OCI-LY3 (cell line): Measurements from ENCODE around the gene YY2.

ENCODE experiments used
- CTCF ChIP-seq: fragments of 200-600, 300-600 bp; sonication (generic); IDR thresholded peaks from 2 replicates; pipeline ENCODE4 v1.5.1; 2014; ENCODE audit warnings: antibody characterized with exemption, low read length, low read depth
- EZH2phosphoT487 ChIP-seq: fragments of 200-600 bp; shearing (Covaris generic); IDR thresholded peaks from 2 replicates; pipeline ENCODE4 v1.6.1; 2018; ENCODE audit warnings: antibody characterized with exemption, mixed run types, low read depth

DNA sequence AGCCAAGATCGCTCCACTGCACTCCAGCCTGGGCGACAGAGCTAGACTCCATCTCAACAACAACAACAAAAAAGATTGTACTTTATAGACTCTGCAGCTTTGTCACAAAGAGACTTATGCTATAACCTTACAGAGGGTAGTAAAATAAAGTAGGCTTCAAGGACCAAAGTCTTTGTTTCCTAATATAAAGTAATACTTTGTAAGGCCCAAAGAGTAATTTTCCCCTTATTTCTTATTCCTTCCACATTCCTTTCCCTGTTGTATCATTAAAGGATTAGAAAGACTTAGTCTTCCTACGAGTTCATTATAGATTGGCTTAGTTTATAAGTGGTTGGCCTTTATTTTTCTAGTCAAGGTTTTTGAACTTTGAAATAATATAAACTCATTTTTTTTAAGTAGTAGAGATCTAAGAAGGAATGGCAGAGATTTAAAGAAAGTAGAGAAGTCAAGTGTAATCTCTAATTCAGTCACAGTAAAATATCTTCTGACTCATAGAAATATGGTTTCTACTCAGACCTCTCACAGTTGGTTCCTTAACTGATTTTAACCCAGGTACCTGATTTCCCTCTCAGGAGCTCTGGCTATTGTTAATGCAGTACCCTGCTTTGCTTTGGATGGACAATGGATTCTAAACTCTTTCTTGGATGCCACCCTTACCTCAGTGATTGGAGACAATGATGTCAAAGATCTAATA lies 26.2 kb downstream of the YY2 start:
- no peak for TF ChIP-seq CTCF
- no peak for TF ChIP-seq EZH2phosphoT487
